C1 segment of cervical spinal cord (tissue), 14 donors: ENCODE results near the gene MAP3K15.
A peak's percentile ranks its signal among the peaks of the same experiment; 100 is the strongest.
"Not testable (repeated sequence)": the region's sequence is repeated elsewhere in the genome, so short reads cannot be mapped to it uniquely, and the experiment has no call there.

ENCODE experiments used
- DNase-seq, 14 donors: peaks; one replicate each; lab custom pipeline; 2025; lab: John Stamatoyannopoulos, UW

The MAP3K15 gene

GRCh38 chrX:19535476-19535875 is 20.2 kb upstream of the MAP3K15 start:
- DNase-seq: no peak

GRCh38 chrX:19532709-19533108 is 17.4 kb upstream of the MAP3K15 start:
- peak in 1 of 14 donors; percentile 38 for DNase-seq

GRCh38 chrX:19517965-19518364 is 2.7 kb upstream of the MAP3K15 start:
- no peak for DNase-seq

GRCh38 chrX:19515615-19516105 is 352 bp upstream of the MAP3K15 start:
- no peak for DNase-seq

- no peak for DNase-seq
These were observed 1.9 kb downstream of the MAP3K15 start for GRCh38 chrX:19513383-19513782.

- DNase-seq: no peak
These were observed 2.3 kb downstream of the MAP3K15 start for GRCh38 chrX:19512961-19513360.

GRCh38 chrX:19512359-19512758 is 2.9 kb downstream of the MAP3K15 start:
- DNase-seq: no peak

GRCh38 chrX:19511796-19512195 is 3.5 kb downstream of the MAP3K15 start:
- not testable (repeated sequence) for DNase-seq

- DNase-seq: no peak
These were observed 18.6 kb downstream of the MAP3K15 start for GRCh38 chrX:19496711-19497110.

GRCh38 chrX:19487520-19488200 is 27.6 kb downstream of the MAP3K15 start:
- DNase-seq: no peak

GRCh38 chrX:19479458-19479857 is 35.9 kb downstream of the MAP3K15 start:
- no peak for DNase-seq

GRCh38 chrX:19468383-19468782 is 46.9 kb downstream of the MAP3K15 start:
- DNase-seq: not testable (repeated sequence)

- no peak for DNase-seq
These were observed 52.4 kb downstream of the MAP3K15 start for GRCh38 chrX:19462879-19463278.

GRCh38 chrX:19462231-19462630 is 53.1 kb downstream of the MAP3K15 start:
- DNase-seq: peak in 1 of 14 donors; percentile 27

- DNase-seq: no peak
These were observed 57.6 kb downstream of the MAP3K15 start for GRCh38 chrX:19457662-19458061.

- no peak for DNase-seq
These were observed 67.2 kb downstream of the MAP3K15 start for GRCh38 chrX:19448077-19448476.

- DNase-seq: no peak
These were observed 68.9 kb downstream of the MAP3K15 start for GRCh38 chrX:19446397-19446796.

GRCh38 chrX:19445772-19446171 is 69.5 kb downstream of the MAP3K15 start:
- not testable (repeated sequence) for DNase-seq

- peak in 1 of 14 donors; percentile 21 for DNase-seq
These were observed 71.3 kb downstream of the MAP3K15 start for GRCh38 chrX:19443869-19444526.

GRCh38 chrX:19440713-19441112 is 74.6 kb downstream of the MAP3K15 start:
- DNase-seq: no peak

GRCh38 chrX:19422661-19423060 is 92.6 kb downstream of the MAP3K15 start:
- DNase-seq: not testable (repeated sequence)

- DNase-seq: no peak
These were observed 105.0 kb downstream of the MAP3K15 start for GRCh38 chrX:19410259-19410658.

- DNase-seq: no peak
These were observed 111.6 kb downstream of the MAP3K15 start for GRCh38 chrX:19403696-19404095.
